Effector memory CD8-positive, alpha-beta T cell (primary cell): Measurements from ENCODE around the gene B4GALNT1.

ENCODE experiments used
- ATAC-seq: fragments of 150-1000 bp; cut with Tn5 transposase; replicated peaks from 2 replicates; pipeline ENCODE4 v1.10.0; 2021; ENCODE audit warnings: mild to moderate bottlenecking, moderate library complexity
- DNase-seq, 3 experiments: peaks; one replicate each; pipeline ENCODE4 v3.0.0; 2021
- H3K27ac Mint-ChIP-seq, 2 donors: one replicate each; pipeline ENCODE4 v1.8.0; 2022; ENCODE audit warnings: mild to moderate bottlenecking in 2 of 2, mixed read lengths in 2 of 2, moderate library complexity in 2 of 2
- H3K27me3 Mint-ChIP-seq, 2 donors: one replicate each; pipeline ENCODE4 v1.8.0; 2022; ENCODE audit warnings: mixed read lengths in 2 of 2
- H3K36me3 Mint-ChIP-seq: one replicate; pipeline ENCODE4 v1.8.0; 2022; ENCODE audit warnings: mild to moderate bottlenecking, moderate library complexity, mixed read lengths; ENCODE audit not compliant: insufficient read depth
- H3K4me1 Mint-ChIP-seq, 2 donors: one replicate each; pipeline ENCODE4 v1.8.0; 2022; ENCODE audit warnings: low read depth in 2 of 2, mixed read lengths in 2 of 2
- H3K4me3 Mint-ChIP-seq, 2 donors: one replicate each; pipeline ENCODE4 v1.8.0; 2022; ENCODE audit warnings: mild to moderate bottlenecking in 2 of 2, mixed read lengths in 2 of 2, moderate library complexity in 2 of 2
- H3K9me3 Mint-ChIP-seq, 2 donors: one replicate each; pipeline ENCODE4 v1.8.0; 2022; ENCODE audit warnings: mixed read lengths in 2 of 2

B4GALNT1 gene

DNA sequence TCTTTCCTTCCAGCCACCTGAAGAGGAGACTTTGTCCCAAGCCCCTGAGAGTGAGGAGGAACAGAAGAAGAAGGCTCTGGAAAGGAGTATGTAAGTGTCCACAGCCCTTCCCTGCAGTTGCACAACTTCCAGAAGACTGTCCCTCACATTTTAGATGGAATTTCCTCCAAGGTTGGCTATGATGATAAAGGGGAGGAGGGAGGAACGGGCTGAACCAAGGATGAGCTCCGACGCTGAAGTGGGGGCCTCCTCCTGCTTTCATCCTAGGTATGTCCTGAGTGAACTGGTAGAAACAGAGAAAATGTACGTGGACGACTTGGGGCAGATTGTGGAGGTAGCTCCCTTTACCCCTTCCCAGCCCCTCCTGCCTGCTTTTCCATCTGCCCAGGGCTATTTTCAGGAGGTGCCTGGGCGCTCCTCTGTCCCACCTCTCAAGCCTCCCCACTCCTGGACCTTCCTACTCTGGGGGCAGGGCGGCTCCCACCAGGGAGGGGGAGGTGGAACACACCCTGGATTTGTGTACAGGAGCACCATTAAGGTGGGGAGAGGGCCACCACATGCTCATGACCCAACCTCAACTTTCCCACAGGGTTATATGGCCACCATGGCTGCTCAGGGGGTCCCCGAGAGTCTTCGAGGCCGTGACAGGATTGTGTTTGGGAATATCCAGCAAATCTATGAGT is 19.4 kb downstream of the B4GALNT1 start:
- Mint-ChIP-seq H3K27me3 (peaks cover 28 to 65% of the 10 kb centered on the region in 2 donors), H3K36me3 (no peaks in the 10 kb centered on the region), H3K27ac (no peak overlapping the region), H3K4me1 (peaks cover 4 to 8% of the 10 kb centered on the region in 2 donors), H3K9me3 (no peaks in the 10 kb centered on the region), H3K4me3 (no peak overlapping the region)
- ATAC-seq = no peak
- DNase-seq = no peak

GRCh38 chr12:57612711-57613426 is 20.1 kb downstream of the B4GALNT1 start:
- H3K9me3 Mint-ChIP-seq = no peaks in the 10 kb centered on the region
- peaks cover 24 to 58% of the 10 kb centered on the region in 2 donors for H3K27me3 Mint-ChIP-seq
- H3K36me3 Mint-ChIP-seq = no peaks in the 10 kb centered on the region
- DNase-seq = no peak
- H3K4me1 Mint-ChIP-seq = peaks cover 4 to 8% of the 10 kb centered on the region in 2 donors
- no peak for ATAC-seq
- H3K27ac Mint-ChIP-seq = no peak overlapping the region
- peak overlapping the region in 1 of 2 donors; percentile 38 for H3K4me3 Mint-ChIP-seq

GRCh38 chr12:57611827-57612710 is 20.9 kb downstream of the B4GALNT1 start:
- Mint-ChIP-seq H3K36me3 (no peaks in the 10 kb centered on the region), H3K4me1 (peaks cover 4 to 8% of the 10 kb centered on the region in 2 donors), H3K9me3 (no peaks in the 10 kb centered on the region), H3K4me3 (peak overlapping the region; percentile 38 to 71), H3K27ac (no peak overlapping the region), H3K27me3 (peaks cover 16 to 50% of the 10 kb centered on the region in 2 donors)
- DNase-seq (no peak), ATAC-seq (no peak)

GRCh38 chr12:57611108-57611826 is 21.7 kb downstream of the B4GALNT1 start, which contains the start of gene ARHGEF25:
ARHGEF25 (plus strand) TSS chr12:57611435; CDS start chr12:57611895, 460 bp downstream.
- Mint-ChIP-seq H3K27ac (no peak within 1 kb of the TSS), H3K36me3 (no peaks in the 10 kb centered on the region), H3K4me1 (peaks cover 4 to 8% of the 10 kb centered on the region in 2 donors), H3K4me3 (peak within 1 kb of the TSS; percentile 71 to 85), H3K9me3 (no peaks in the 10 kb centered on the region), H3K27me3 (peaks cover 8 to 42% of the 10 kb centered on the region in 2 donors)
- no peak for DNase-seq
- ATAC-seq = peak; percentile 78

GRCh38 chr12:57610554-57611107 is 22.4 kb downstream of the B4GALNT1 start:
- ATAC-seq (peak; percentile 34), DNase-seq (no peak)
- Mint-ChIP-seq H3K4me3 (peak overlapping the region; percentile 71 to 85), H3K9me3 (no peaks in the 10 kb centered on the region), H3K36me3 (no peaks in the 10 kb centered on the region), H3K27ac (no peak overlapping the region), H3K4me1 (peaks cover 6 to 9% of the 10 kb centered on the region in 2 donors), H3K27me3 (peaks cover 6 to 35% of the 10 kb centered on the region in 2 donors)

DNA sequence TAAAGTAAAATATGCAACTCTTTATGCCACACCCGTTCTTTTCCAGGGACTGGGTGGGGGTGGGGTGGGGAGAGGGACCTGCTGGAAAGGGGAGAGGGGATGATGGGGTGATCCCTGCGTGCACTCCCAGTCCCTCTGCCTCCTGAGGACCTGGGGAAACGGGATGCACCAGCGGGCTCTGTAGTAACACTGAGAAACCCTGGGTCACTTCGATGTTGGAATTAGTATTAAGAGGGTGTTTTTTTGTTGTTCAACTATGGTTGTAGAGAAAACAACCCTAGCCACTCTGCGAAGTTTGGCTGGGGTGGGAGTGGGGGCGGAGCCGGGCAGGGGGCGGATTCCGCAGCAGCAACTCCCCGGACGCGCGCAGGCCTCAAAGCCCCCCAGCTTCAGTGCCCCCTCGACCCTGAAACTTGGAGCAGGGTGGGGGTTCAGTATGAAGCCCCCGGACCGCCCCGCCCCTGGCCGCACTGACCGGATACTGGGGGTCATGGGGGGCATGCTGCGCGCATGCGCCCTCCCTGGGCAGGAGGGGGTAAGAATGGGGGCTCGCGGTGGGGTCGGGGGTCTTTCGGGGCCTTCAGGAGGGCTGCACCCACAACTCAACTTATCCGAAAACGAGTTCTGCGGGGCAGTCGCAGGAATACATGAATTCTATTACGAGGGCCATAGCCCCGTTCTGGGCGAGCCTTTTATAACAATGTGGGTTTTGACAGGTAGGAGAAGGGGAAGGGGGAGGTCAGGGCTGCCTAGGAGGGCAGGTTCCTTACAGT is 23.0 kb downstream of the B4GALNT1 start:
- peaks cover 11 to 13% of the 10 kb centered on the region in 2 donors for H3K4me1 Mint-ChIP-seq
- no peaks in the 10 kb centered on the region for H3K36me3 Mint-ChIP-seq
- peak overlapping the region; percentile 71 to 85 for H3K4me3 Mint-ChIP-seq
- DNase-seq = no peak
- no peak overlapping the region for H3K27ac Mint-ChIP-seq
- H3K9me3 Mint-ChIP-seq = no peaks in the 10 kb centered on the region
- ATAC-seq = peak; percentile 10
- peaks cover 6 to 29% of the 10 kb centered on the region in 2 donors for H3K27me3 Mint-ChIP-seq

- Mint-ChIP-seq H3K4me1 (peaks cover 15 to 16% of the 10 kb centered on the region in 2 donors), H3K27me3 (peaks cover 6 to 22% of the 10 kb centered on the region in 2 donors), H3K9me3 (no peaks in the 10 kb centered on the region), H3K4me3 (no peak overlapping the region), H3K36me3 (no peaks in the 10 kb centered on the region), H3K27ac (no peak overlapping the region)
- DNase-seq (no peak), ATAC-seq (no peak)
These were observed 23.8 kb downstream of the B4GALNT1 start for GRCh38 chr12:57609101-57609780.

GRCh38 chr12:57607958-57608663 is 24.9 kb downstream of the B4GALNT1 start:
- Mint-ChIP-seq H3K36me3 (peaks cover 3% of the 10 kb centered on the region), H3K9me3 (no peaks in the 10 kb centered on the region), H3K4me1 (peaks cover 22 to 26% of the 10 kb centered on the region in 2 donors), H3K27ac (no peak overlapping the region), H3K4me3 (no peak overlapping the region), H3K27me3 (peaks cover 6 to 10% of the 10 kb centered on the region in 2 donors)
- DNase-seq (no peak), ATAC-seq (no peak)

GRCh38 chr12:57606821-57607220 is 26.2 kb downstream of the B4GALNT1 start:
- H3K9me3 Mint-ChIP-seq = no peaks in the 10 kb centered on the region
- ATAC-seq = no peak
- no peak overlapping the region for H3K27ac Mint-ChIP-seq
- H3K4me1 Mint-ChIP-seq = peaks cover 28 to 32% of the 10 kb centered on the region in 2 donors
- H3K4me3 Mint-ChIP-seq = no peak overlapping the region
- DNase-seq = no peak
- H3K36me3 Mint-ChIP-seq = peaks cover 3% of the 10 kb centered on the region
- peaks cover 0 to 6% of the 10 kb centered on the region in 2 donors for H3K27me3 Mint-ChIP-seq

- H3K27ac Mint-ChIP-seq = no peak overlapping the region
- ATAC-seq = no peak
- no peak overlapping the region for H3K4me3 Mint-ChIP-seq
- H3K27me3 Mint-ChIP-seq = peaks cover 0 to 6% of the 10 kb centered on the region in 2 donors
- H3K36me3 Mint-ChIP-seq = peaks cover 6% of the 10 kb centered on the region
- DNase-seq = no peak
- H3K9me3 Mint-ChIP-seq = no peaks in the 10 kb centered on the region
- peaks cover 28 to 32% of the 10 kb centered on the region in 2 donors for H3K4me1 Mint-ChIP-seq
These were observed 26.6 kb downstream of the B4GALNT1 start for GRCh38 chr12:57606399-57606798.

GRCh38 chr12:57605811-57606311 is 27.1 kb downstream of the B4GALNT1 start:
- H3K27me3 Mint-ChIP-seq = peaks cover 0 to 6% of the 10 kb centered on the region in 2 donors
- no peak for DNase-seq
- H3K27ac Mint-ChIP-seq = peak overlapping the region in 1 of 2 donors; percentile 80

More at GRCh38 chr12:57605811-57606311, 27.1 kb downstream of the B4GALNT1 start:
- H3K4me3 Mint-ChIP-seq = peak overlapping the region; percentile 81 to 82
- H3K36me3 Mint-ChIP-seq = peaks cover 9% of the 10 kb centered on the region
- H3K4me1 Mint-ChIP-seq = peaks cover 27 to 32% of the 10 kb centered on the region in 2 donors
- ATAC-seq = no peak
- no peaks in the 10 kb centered on the region for H3K9me3 Mint-ChIP-seq
